ENCODE results near the gene ZNF511.

ZNF511 gene

DNA sequence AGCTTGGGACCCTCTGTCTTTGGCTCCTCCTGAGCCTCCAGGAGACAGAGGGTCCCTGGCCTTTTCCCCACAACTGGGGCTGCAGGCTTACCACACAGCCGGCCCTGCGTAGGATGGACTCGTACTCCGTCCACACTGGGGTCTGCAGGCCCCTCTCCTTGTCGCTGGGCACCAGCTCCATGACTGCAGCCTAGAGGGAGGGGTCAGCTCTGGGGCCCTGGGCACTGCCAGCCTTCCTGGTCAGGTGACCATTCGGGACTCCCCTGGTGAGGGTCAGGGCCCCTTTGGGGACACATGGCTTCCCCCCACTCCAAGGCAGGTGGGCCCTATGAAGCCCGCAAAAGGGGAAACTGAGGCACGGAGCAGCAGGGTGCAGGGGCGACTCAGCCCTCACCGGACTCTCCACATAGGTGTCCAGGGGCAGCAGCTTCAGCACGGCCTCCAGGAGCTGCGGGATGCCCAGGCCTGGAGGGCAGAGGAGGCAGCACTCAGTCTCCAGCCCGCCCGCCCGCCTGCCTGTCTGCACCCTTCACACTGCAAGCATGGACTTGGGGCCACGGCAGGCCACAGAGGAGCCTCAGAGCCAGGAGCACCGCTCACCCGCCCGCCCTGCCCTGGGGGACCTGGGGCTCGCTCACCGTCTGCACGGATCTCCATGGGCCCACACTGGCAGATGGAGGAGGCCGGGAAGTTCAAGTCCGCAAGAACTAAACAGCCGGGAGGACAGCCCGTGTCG is 48.0 kb downstream of the ZNF511 start:
- Mint-ChIP-seq H3K4me1 (no peaks in the 10 kb centered on the region), H3K9me3 (no peaks in the 10 kb centered on the region), H3K27me3 (no peaks in the 10 kb centered on the region), H3K27ac (peak overlapping the region; percentile 8), H3K36me3 (no peaks in the 10 kb centered on the region), H3K4me3 (peak overlapping the region; percentile 85)

DNA sequence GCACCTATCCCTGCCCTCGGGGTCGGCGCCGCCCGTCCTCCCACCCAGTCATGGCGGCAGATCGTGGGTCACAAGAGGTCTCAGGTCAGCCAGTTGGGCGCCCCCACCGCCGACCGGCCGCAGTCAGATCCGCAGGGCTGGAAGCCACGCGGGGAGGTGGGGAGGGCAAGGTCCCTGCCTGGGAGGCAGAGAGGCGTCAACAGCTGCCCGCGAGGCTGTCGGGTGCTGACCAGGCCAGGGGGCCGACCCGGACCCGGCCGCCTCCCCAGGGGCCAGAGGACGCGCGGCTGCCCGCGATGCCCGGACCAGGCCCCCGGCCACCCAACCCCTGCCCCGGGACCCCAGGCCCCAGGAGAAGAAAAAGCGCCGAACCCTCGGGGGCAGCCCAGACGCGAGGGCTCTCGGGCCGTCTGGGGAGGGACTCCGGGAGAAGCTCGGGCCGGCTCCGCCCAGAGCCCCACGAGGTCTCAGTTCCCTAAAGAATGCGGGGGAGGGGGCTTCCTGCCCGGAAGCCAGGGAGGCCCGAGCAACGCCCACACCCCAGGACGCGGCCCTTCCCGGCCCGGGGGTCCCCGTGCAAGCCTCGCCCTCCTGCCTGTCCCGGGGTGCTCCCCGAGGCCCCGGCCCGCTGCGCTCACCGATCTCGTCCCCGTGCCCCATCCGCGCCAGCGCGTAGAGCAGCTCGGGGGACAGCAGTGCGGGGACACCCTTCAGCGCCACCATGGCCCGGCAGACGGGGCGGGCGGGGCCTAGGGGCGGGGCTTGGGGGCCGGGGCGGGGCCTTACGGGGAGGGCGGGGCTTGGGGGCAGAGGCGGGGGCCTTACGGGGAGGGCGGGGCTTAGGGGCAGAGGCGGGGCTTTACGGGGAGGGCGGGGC is 48.8 kb downstream of the ZNF511 start, which contains the start of gene FUOM:
Gene FUOM, minus strand, starts transcription at position 735 of the 877 bp plus-strand sequence. Its CDS starts 12 bp downstream, at position 723.
- H3K4me3 Mint-ChIP-seq: peak within 1 kb of the TSS; percentile 85

DNA sequence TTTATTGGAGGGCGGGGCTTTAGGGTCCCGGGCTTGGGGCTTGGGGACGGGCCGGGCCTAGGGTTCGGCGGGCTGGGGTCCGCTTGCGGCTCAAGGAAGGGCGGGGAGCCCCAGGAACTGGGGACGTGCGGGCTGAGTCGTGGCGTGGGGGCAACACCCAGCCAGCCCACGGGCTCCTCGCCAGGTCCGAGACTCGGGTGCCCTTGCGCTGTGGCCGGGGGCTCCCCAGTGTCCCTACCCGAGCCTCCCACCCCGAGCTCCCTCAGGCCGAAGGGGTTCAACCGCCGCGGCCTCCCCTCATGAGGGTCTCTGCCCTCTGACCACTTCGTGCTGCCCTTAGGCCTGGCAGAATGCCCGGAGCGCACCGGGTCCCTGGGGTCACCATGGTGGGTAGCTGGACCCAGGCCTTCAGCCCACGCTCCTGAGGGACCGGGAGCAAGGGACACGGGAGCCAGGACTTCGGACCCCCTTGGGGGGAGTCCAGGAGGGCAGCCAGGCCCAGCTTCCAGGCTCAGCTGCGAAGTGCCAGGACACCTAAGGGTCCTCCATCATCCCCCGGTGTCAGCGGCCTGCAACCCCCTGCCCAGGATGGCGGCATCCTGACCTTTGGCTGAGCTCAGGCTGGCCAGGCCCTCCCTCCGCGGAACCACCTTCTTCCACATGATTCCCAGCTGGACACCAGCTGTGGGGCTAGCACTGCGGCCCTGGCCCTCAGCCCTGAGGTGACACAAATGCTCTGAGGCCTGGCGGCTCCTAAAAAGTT is 49.6 kb downstream of the ZNF511 start:
- H3K27me3 Mint-ChIP-seq: no peaks in the 10 kb centered on the region
- no peaks in the 10 kb centered on the region for H3K4me1 Mint-ChIP-seq
- no peaks in the 10 kb centered on the region for H3K36me3 Mint-ChIP-seq
- peak overlapping the region; percentile 15 for H3K4me3 Mint-ChIP-seq
- H3K9me3 Mint-ChIP-seq: no peaks in the 10 kb centered on the region
- H3K27ac Mint-ChIP-seq: no peak overlapping the region

More for the DNA sequence above, 48.8 kb downstream of the ZNF511 start, which contains the start of gene FUOM:
- Mint-ChIP-seq H3K4me1 (no peaks in the 10 kb centered on the region), H3K9me3 (no peaks in the 10 kb centered on the region), H3K27ac (peak within 1 kb of the TSS; percentile 8), H3K36me3 (no peaks in the 10 kb centered on the region), H3K27me3 (no peaks in the 10 kb centered on the region)

DNA sequence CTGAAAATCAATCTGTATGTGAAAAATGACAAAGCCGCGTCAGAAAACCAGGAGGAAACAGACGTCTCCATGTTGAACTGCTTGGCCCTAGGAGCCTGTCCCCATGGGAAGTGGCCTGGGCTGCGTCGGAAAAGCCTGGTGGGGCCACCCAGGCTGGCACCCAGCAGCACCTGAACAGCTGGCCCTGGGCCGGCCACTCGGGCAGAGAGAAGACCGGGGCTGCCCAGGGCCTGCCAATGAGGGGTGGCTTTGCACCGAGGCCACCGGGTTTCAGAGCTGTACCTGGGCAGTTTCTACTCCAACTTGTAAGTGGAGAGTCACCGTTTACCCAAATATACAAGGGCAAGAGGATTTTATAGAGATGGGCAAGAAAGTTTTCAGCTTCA is 50.2 kb downstream of the ZNF511 start:
- no peaks in the 10 kb centered on the region for H3K36me3 Mint-ChIP-seq
- no peaks in the 10 kb centered on the region for H3K4me1 Mint-ChIP-seq
- peak overlapping the region; percentile 15 for H3K4me3 Mint-ChIP-seq
- H3K27me3 Mint-ChIP-seq: no peaks in the 10 kb centered on the region
- H3K27ac Mint-ChIP-seq: no peak overlapping the region
- H3K9me3 Mint-ChIP-seq: no peaks in the 10 kb centered on the region

DNA sequence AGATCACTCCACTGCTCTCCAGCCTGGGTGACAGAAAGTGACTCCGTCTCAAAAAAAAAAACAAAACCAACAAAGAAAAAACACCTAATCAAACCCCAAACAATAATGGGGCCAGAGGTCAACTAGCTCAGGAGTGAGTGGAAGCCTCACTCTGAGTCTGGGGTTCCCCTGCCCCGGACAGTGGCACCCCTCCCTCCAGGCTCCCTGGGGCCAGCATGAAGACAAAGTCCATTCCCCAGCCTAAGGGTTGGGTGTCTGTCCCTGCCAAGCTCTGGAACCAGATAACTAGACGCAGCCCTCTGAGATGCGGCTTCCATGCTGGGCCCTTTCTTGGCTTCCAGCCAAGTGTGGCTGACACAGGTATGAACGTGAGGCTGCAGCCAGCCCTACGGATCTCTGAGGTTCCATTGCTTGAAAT is 50.8 kb downstream of the ZNF511 start:
- Mint-ChIP-seq H3K27ac (no peak overlapping the region), H3K9me3 (no peaks in the 10 kb centered on the region), H3K4me3 (no peak overlapping the region), H3K4me1 (no peaks in the 10 kb centered on the region), H3K27me3 (no peaks in the 10 kb centered on the region), H3K36me3 (no peaks in the 10 kb centered on the region)

DNA sequence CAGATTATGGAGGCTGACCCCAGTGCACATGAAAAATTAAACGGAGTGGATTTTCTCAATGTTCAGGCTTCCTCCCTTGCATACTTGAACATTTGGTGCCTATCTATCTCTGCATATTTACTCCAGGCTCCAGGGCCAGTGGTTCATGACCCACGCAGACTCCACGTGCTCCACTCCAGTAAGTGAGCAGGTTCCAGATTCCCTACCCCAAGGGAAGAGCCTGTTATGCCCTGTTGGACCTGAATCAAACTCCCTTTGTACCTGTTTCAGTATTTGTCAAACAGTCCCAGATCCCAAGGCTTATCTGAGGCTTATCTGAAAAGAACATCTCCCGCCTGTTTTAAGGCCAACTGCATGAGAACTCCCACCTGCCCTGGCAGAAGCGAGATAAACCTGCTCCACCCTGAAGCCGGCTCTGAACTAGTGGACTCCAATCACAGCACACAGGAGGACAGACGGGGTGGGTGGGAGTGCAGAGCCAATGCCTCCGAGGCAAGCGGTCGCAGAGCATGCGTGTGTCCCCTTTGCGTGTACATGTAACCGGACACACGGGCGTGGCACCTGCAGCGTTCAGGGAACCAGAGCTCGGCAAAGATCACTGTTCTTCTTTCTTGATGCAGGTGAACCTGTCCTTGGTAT is 51.4 kb downstream of the ZNF511 start:
- Mint-ChIP-seq H3K9me3 (no peaks in the 10 kb centered on the region), H3K4me3 (no peak overlapping the region), H3K27me3 (no peaks in the 10 kb centered on the region), H3K4me1 (no peaks in the 10 kb centered on the region), H3K27ac (no peak overlapping the region), H3K36me3 (peaks cover 2% of the 10 kb centered on the region)

DNA sequence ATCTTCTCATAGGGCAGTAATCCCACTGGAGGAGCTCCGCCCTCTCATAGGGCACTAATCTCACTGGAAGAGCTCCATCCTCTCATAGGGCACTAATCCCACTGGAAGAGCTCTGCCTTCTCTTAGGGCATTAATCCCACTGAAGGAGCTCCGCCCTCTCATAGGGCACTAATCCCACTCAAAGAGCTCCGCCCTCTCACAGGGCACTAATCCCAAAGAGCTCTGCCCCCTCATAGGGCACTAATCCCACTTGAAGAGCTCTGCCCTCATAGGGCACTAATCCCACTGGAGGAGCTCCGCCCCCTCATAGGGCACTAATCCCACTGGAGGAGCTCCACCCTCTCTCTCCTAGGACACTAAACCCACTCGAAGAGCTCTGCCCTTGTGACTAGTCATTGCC is 52.5 kb downstream of the ZNF511 start:
- H3K4me1 Mint-ChIP-seq: no peaks in the 10 kb centered on the region
- no peaks in the 10 kb centered on the region for H3K9me3 Mint-ChIP-seq
- H3K27ac Mint-ChIP-seq: no peak overlapping the region
- H3K27me3 Mint-ChIP-seq: no peaks in the 10 kb centered on the region
- H3K36me3 Mint-ChIP-seq: peaks cover 2% of the 10 kb centered on the region
- H3K4me3 Mint-ChIP-seq: no peak overlapping the region

DNA sequence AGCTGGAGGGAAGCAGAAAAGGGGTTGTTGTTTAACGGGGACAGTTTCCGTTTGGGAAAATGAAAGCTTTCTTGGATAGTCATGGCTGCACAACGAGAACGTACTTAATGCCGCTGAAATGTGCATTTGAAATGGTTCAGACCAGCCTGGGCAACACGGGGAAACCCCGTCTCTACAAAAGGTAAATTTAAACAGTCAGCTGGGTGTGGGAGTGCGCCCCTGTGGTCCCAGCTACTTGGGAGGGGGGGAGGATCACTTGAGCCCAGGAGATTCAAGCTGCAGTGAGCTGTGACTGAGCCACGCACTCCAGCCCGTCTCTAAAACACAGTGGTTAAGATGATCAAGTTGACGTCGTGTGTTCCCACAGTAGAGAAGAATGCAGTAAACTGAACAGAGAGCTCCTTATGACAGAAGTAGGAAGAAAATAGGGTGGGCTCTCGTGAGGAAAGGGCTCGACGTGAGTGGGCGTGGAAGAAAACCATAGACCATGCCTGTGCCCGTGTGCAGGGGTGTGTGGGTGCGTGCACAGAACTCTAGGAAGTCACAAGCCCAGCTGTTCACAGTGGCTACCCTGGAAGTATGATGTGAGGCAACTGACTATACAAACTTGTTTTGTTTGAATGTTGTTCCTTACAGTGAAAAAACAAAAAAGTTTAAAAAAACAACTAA is 53.2 kb downstream of the ZNF511 start:
- peaks cover 2% of the 10 kb centered on the region for H3K36me3 Mint-ChIP-seq
- H3K27ac Mint-ChIP-seq: no peak overlapping the region
- no peaks in the 10 kb centered on the region for H3K27me3 Mint-ChIP-seq
- no peaks in the 10 kb centered on the region for H3K9me3 Mint-ChIP-seq
- no peak overlapping the region for H3K4me3 Mint-ChIP-seq
- no peaks in the 10 kb centered on the region for H3K4me1 Mint-ChIP-seq

Measured in activated naive CD4-positive, alpha-beta T cell treated with anti-CD3 and anti-CD28 coated beads, Interleukin-2, amount 50 U/mL, for 24 hours (primary cell).